RWPE1 (cell line): ENCODE data around the gene EFTUD2.

Experiments used
- CTCF ChIA-PET: fragments of 350-600 bp; sonication (Branson Sonifier 250); formaldehyde crosslinking; extraction: SDS; loops from one replicate; lab custom pipeline; 2021; lab: Yijun Ruan, JAX
- POLR2A ChIA-PET: fragments of 400-600 bp; formaldehyde crosslinking; extraction: SDS; loops from one replicate; lab custom pipeline; 2020; ENCODE audit warnings: antibody characterized with exemption; ENCODE audit not compliant: low non-redundant PET; lab: Yijun Ruan, JAX
- DNase-seq: peaks from one replicate; pipeline ENCODE4 v3.0.0; 2012; ENCODE audit warnings: low spot score
- H3K27ac ChIP-seq: fragments of 450-650 bp; 2 replicates; pipeline ENCODE4 v1.5.1; 2017
- TF ChIP-seq, protein P1 (sequence below): fragments of 450-650 bp; conservative IDR thresholded peaks from 2 replicates; pipeline ENCODE4 v1.5.1; 2017; ENCODE audit warnings: low read depth, mild to moderate bottlenecking

EFTUD2 gene

GRCh38 chr17:44848257-44848795 lies 50.9 kb downstream of the EFTUD2 start:
- no peak overlapping the region for H3K27ac ChIP-seq
- ChIA-PET POLR2A (interaction anchor here (0.6 kb wide), 1 partner anchor 178 kb away, joined by 4 read pairs; no protein-coding TSS in a partner anchor), CTCF (interaction anchor here (0.8 to 1.3 kb wide), 4 partner anchors 69 to 89 kb away, joined by 3 to 5 read pairs (median 4); no protein-coding TSS in a partner anchor)
- TF ChIP-seq, protein P1, sequence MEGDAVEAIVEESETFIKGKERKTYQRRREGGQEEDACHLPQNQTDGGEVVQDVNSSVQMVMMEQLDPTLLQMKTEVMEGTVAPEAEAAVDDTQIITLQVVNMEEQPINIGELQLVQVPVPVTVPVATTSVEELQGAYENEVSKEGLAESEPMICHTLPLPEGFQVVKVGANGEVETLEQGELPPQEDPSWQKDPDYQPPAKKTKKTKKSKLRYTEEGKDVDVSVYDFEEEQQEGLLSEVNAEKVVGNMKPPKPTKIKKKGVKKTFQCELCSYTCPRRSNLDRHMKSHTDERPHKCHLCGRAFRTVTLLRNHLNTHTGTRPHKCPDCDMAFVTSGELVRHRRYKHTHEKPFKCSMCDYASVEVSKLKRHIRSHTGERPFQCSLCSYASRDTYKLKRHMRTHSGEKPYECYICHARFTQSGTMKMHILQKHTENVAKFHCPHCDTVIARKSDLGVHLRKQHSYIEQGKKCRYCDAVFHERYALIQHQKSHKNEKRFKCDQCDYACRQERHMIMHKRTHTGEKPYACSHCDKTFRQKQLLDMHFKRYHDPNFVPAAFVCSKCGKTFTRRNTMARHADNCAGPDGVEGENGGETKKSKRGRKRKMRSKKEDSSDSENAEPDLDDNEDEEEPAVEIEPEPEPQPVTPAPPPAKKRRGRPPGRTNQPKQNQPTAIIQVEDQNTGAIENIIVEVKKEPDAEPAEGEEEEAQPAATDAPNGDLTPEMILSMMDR = no peak
- DNase-seq = no peak

DNA sequence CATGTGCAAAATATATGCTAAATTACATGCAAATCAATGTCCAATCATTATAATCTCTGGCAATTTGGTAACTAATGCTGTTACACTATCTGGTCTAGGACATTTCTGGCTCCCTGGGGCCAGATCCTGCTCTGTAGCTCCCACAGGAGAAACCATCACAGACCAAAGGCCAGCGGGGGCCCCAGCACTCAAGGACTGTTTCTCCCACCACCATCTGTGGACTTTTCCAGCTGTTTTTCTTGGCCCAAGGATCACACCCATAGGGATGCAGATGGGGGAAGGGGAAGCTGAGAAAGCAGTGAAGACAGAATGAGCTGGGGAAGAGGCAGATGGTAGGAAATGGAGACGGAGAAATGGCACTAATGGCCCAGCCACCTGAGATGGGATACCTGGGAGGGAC lies 51.7 kb downstream of the EFTUD2 start, which contains the start of gene HIGD1B:
HIGD1B (plus strand) TSS at position 298 of the 400 bp plus-strand sequence. CDS start 270 bp downstream, outside the sequence.
- ChIA-PET POLR2A (no interaction called here), CTCF (interaction anchor here (0.6 to 1.1 kb wide), 3 partner anchors 73 to 291 kb away, joined by 3 to 4 read pairs (median 3); no protein-coding TSS in a partner anchor)
- DNase-seq = no peak
- TF ChIP-seq, protein P1 = no peak
- no peak within 1 kb of the TSS for H3K27ac ChIP-seq

GRCh38 chr17:44846206-44846605 lies 53.0 kb downstream of the EFTUD2 start:
- CTCF ChIA-PET = interaction anchor here (0.6 kb wide), 1 partner anchor 14 kb away, joined by 4 read pairs; no protein-coding TSS in a partner anchor
- TF ChIP-seq, protein P1 = no peak
- POLR2A ChIA-PET = interaction anchor here (0.7 kb wide), 1 partner anchor 13 kb away, joined by 6 read pairs; no protein-coding TSS in a partner anchor
- no peak for DNase-seq
- no peak overlapping the region for H3K27ac ChIP-seq

DNA sequence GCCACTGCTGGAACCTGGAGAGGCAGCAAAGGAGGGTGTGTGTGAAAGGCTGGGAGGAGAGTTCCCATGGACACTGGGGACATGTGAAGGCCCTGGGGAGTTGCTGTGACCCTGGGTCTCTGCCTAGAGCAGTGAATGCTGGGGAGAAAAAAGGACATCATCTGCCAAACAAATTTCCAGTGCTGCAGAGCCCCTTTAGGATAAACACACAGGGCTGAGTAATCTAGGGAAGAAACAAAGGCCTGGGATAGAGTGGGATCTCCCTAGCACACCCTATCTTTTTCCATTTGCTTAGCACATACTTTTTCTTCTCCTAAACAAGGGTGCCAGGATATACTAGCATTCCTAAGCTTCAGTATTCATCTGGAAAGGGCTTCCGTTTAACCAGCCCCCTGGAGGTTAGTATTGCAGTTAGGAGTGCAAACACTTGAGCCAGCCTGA lies 54.8 kb downstream of the EFTUD2 start:
- TF ChIP-seq, protein P1 = no peak
- no peak overlapping the region for H3K27ac ChIP-seq
- DNase-seq = no peak
- CTCF ChIA-PET = interaction anchor here (0.5 to 1.2 kb wide), 4 partner anchors 10 to 65 kb away, joined by 3 to 5 read pairs (median 4); no protein-coding TSS in a partner anchor
- POLR2A ChIA-PET = no interaction called here

- CTCF ChIA-PET = interaction anchor here (0.5 to 0.7 kb wide), 2 partner anchors 78 to 712 kb away, joined by 3 to 5 read pairs; no protein-coding TSS in a partner anchor
- POLR2A ChIA-PET = no interaction called here
- TF ChIP-seq, protein P1 = no peak
- no peak overlapping the region for H3K27ac ChIP-seq
- DNase-seq = no peak
Observed at GRCh38 chr17:44842748-44843147, 56.5 kb downstream of the EFTUD2 start.

DNA sequence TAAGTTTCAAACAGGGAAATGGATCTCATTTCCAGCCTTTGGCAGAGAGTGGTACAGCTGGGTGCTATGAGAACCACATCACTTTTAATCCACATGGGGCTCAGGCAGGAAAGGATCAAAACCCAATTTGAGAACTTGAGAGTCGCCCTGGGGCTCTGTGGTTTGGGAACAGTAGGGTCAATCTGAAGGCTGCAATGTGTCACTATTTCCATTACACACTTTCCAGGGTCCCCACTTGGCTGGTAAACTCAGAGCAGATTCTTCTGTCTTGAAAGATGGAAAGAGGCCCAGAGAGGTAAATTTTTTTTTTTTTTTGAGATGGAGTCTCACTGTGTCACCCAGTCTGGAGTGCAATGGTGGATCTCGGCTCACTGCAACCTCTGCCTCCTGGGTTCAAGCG lies 58.3 kb downstream of the EFTUD2 start:
- no peak overlapping the region for H3K27ac ChIP-seq
- ChIA-PET CTCF (interaction anchor here (0.6 kb wide), 1 partner anchor 320 kb away, joined by 9 read pairs; no protein-coding TSS in a partner anchor), POLR2A (interaction anchor here (0.6 kb wide), 1 partner anchor 8 kb away, joined by 3 read pairs; no protein-coding TSS in a partner anchor)
- TF ChIP-seq, protein P1 = no peak
- DNase-seq = no peak
